Activated CD4-positive, CD25-positive, alpha-beta regulatory T cell (primary cell): ENCODE measurements around the gene PRM1.
"Not testable (repeated sequence)": the region's sequence is repeated elsewhere in the genome, so short reads cannot be mapped to it uniquely, and the experiment has no call there.

ENCODE experiments used
- DNase-seq, 4 experiments: peaks; one replicate each; lab custom pipeline; 2025; lab: John Stamatoyannopoulos, UW

The PRM1 gene

DNA sequence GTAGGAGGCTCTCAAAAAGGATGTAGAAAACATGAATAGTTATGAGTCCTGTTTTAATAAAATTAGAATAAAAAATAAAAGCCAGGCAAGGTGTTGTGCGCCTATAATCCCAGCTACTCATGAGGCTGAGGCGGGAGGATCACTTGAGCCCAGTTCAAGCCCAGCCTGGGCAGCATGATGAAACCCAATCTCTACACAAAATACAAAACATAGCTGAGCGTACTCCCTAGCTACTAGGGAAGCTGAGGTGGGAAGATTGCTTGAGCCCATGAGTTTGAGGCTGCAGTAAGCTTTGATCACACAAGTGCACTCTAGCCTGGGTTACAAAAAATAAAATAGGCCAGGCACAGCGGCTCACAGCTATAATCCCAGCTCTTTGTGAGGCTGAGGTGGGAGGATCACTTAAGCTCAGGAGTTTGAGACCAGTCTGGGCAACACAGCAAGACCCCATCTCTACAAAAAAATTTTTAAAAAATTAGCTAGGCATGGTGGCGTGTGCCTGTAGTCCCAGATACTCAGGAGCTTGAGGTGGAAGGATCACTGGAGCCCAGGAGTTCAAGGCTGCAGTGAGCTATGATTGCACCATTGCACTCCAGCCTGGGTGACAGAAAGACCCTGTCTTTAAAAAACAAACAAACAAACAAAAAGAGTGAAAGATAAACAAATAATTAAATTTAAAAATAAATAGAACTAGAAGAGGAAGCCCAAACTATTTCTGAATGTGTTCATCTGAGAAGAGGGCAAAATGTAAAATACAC, 17.2 kb upstream of the PRM1 start:
- DNase-seq: no peak

DNA sequence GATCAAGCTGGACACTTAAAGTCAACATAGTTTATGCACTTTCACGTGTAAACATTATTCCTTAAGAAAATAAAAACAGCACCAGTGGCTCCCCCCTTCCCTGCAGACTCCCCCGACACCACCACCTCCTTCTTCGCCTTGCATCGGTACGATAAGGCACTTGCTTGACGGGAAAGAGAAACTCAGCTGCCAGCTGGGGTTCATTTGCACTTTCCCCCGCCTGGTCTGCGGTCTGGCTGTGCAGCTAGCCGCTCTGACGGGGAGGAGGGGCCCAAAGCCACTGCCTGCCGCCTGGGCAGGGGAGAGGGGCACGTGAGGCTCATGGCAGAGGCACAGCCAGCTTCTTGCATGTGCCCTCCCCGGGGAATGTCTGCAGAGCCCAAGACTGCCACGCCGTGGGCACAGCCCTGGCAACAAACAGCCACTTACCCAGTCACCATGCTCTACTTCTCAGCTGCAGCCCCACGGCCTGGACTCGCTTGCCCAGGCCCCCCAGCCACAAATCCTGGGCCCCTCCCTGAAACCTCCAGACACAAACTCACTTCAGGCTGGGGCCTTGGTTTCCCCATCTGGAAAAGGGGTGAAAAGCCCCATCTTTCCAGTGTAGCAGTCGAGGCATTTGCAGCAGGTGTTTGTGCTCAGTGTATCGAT, 16.5 kb upstream of the PRM1 start:
- DNase-seq: peak; percentile 25 to 54 (median 36)

DNA sequence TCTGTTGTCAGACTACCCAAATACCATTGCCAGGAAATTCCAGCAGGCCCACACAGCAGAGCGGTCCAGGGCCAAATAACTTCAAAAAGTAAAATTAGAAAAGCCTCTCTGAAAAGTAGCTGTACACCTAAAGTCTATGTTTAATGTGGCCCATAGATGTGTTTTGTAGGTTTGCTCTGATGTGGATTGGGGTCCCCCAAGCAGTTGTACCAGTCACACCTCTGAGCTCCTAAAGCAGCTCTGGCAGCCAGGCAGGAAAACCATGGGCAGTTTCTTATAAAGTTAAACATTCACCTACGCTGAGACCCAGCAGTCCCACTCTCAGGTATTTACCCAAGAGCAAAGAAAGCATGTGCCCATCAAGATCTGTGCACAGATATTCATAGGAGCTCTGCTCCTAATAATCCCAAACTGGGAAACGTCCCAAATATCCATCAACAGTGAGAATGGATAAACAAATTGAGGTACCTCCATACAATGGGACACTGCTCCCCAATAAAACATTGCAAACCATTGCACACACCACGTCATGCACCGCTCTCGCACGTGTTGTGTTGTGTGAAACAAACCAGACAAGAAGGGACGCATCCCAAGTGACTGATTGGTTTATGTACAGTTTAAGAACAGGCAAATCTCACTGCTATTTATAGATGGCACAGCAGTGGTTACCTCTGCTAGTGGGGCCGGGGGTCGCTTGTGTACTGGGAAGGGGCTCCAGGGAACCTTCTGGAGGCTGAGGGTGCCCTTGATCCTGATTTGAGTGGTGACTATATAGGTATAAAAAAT, 15.8 kb upstream of the PRM1 start:
- no peak for DNase-seq

DNA sequence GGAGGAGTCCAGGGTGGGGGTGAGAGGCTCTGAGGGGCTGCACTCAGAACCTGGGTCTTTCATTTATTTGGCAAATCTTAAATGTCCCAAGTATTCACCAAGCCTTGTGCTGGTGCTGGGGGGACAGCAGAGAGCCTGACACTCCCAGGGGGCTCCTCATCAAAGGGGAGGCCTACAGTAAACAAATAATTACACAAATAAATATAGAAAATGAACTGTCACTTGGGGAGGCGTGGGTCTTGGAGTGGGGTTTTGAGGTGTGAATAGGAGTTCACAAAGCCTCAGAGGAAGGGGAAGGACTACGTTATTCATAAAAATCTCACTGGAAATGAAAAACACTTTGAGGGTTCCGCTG, 15.2 kb upstream of the PRM1 start:
- DNase-seq: no peak

DNA sequence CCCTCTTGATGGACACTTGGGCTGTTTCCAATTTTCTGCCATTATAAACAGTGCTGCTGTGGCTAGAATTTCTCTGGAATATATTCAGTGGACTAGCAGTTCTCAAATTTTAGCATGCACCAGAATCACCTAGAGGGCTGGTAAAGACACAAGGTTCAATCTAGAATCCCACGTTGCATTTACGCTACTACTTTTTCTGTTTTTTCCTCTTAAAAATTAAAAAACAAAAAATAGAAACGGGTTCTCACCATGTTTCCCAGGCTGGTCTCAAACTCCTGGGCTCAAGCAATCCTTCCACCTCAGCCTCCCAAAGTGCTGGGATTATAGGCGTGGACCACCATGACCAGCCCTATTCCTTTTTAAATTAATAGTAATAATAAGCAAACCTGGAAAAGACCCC, 14.5 kb upstream of the PRM1 start:
- DNase-seq: no peak

DNA sequence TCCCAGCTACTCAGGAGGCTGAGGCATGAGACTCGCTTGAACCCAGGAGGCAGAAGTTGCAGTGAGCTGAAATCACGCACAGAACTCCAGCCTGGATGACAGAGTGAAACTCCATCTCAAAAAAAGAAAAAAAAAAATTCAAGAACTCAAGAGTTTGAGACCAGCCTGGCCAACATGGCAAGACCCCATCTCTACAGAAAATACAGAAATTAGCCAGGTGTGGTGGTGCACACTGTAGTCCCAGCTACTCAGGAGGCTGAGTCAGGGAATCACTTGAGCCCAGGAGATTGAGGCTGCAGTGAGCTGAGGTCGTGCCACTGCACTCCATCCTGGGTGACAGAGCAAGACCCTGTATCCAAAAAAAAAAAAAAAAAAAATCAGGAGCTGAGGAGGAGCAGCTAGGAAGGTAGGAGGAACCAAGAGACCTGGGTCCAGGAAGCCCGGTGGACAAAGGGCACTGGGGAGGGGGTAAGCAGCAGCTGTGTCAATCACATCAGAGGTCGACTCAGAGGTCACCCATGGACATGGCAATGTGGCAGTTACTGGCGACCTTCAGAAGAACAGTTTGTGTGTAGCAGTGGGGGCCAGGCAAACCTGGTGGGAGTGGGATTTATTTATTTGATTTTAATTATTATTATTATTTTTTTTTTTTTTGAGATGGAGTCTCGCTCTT, 11.1 kb upstream of the PRM1 start:
- DNase-seq: no peak

DNA sequence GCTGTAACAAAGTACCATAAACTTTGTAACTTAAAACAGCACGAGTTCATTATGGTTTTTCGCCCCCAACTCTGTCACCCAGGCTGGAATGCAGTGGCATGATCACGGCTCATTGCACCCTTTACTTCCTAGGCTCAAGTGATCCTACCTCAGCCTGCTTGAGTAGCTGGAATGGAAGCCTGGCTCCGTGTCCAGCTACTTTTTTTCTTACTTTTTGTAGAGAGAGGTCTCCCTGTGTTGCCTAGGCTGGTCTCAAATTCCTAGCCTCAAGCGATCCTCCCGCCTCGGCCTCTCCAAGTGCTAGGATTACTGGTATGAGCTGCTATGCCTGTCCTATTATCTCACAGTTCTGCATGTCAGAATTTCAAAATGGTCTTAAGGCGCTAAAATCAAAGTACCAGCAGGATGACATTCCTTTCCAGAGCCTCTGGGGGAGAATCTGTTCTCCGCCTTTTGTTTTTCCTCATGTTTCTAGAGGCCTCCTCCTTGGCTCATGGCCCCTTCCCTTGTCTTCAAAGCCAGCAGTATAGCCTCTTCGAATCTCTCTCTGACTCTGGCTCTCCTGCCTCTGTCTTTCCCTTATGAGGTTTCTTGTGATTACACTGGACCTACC, 10.1 kb upstream of the PRM1 start:
- DNase-seq: no peak

DNA sequence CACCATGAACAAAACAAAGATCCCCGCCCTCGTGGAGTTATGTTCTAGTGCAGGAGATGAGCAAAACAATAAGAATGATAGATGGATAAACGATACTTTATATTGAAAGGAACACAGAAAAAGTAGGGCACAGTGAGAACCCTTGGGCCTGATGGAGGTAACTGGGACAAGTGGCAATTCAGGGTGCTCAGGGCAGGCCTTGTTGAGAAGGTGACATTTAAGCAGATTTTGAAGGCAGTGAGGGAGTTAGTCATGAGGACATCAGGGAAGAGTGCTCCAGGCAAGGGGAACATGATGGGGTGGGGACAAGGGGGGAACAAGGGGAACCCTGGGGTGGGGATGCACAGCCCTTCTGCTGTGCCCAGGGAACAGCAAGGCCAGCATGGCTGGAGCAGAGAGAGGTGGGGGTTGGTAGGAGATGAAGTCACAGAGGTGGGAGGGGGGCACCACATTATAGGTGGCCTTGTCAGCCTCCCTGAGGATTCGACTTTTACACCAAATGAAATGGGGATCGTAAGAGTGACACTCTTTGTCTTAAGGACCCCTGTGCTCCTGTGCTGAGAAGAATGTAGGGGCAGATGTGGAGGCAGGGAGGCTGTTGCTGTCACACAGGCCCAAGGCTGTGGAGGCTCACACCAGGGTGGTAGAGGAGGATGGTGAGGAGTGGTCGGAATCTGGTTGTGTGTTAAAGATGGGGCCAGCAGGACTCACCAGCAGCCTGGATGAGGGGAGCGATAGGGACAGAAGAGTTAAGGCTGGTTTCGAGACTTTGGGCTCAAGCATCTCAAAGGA, 9.2 kb upstream of the PRM1 start:
- DNase-seq: no peak

DNA sequence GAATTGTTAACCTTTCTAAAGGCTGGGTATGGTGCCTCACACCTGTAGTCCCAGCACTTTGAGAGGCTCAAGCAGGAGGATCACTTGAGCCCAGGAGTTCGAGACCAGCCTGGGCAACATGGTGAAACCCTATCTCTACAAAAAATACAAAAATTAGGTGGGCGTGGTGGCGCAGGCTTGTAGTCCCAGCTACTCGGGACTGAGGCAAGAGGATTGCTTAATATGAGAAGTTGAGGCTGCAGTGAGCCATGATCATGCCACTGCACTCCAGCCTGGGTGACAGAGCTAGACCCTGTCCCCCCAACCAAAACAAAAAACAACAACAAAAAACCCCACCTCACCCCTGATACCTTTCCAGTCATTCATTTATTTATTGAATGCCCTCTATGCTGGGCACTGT, 8.6 kb upstream of the PRM1 start:
- DNase-seq: not testable (repeated sequence)

DNA sequence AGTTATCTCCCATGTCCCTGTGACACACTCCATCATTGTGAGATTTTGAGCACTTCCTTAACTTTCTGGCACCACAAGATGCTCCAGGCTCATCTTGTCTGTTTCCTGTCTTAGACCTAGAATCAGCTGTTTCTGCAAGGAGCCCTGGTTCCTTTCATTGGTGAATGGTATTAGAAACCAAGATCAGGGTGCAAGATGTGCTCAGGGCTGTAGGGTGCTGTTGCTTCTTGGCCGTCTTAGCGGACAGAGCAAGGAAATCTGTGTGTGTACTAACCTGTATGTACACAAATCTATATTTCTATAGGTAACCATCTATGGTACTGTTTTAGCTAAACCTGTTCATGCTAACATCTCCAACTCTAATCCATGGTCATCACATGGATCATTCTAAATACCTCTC, 8.1 kb upstream of the PRM1 start:
- no peak for DNase-seq

DNA sequence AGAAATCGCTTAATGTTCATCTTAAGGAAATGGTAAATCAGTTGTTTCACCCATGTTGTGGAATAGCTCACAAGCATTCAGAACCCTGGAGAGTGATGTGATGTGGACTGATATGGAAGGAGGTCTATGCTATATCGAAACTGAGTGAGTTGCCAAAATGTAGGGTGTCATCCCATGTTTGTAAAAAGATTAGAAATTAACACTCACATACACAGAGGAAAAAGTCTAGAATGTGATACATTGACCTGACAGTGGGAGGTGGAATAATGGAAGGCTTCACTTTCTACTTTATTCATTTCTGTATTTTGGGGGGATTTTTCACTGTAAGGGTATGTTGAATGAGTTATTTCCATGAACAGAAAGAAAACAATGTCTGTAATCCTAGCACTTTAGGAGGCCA, 4.7 kb upstream of the PRM1 start:
- DNase-seq: no peak

DNA sequence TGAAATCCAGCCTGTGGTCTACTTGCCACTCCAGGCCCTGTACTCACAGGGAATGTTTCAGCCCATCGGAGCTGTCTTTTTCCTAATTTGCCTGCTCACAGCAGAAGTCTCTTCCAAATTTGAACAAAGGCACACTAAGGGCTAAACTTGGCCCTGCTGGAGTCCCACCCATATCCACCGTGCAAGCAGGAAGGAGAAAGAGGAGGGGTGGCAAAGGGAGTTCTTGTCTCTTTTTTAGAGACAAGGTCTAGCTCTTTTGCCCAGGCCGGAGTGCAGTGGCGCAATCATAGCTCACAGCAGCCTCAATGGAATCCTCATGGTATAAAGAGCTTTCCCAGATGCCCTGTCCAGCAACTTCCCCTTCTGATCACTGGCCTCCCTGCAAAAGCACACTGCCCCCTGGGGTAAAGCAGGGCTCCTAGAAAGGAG, 2.7 kb upstream of the PRM1 start:
- no peak for DNase-seq

DNA sequence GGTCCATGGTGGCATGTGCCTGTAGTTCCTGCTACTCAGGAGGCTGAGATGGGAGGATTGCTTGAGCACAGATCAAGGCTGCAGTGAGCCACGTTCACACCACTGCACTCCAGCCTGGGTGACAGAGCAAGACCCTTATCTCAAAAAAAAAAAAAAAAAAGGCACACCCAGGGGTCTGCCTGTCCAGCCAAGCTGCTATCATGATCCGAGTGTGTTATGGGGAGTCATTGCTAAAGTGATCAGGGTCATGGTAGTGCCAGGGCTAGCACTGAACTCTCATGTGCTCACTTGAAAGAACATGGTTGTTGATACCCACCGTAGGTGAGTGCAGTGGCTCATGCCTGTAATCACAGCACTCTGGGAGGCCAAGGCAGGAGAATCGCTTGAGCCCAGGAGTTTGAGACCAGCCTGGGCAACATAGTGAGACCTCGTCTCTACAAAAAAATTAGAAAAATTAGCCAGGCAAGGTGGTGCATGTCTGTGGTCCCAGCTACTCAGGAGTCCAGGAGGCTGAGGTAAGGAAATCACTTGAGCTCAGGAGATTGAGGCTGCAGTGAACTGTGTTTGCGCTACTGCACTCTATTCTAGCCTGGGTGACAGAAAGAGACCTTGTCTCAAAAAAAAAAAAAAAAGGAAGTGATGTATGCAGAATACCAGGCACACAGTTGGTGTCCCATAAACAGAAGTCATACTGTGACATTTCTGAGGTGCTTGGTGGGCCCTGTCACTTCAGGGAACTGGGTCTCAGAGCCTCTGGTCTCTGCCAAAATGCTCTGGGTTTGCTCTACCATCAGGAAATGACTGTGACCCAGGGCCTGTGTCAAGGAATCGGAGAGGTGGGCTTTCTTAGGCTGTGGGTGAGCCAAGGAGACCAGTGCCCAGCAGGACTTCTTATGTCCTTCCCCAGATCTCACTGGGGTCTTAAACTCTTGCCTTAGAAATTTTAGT, 2.2 kb downstream of the PRM1 start:
- no peak for DNase-seq

DNA sequence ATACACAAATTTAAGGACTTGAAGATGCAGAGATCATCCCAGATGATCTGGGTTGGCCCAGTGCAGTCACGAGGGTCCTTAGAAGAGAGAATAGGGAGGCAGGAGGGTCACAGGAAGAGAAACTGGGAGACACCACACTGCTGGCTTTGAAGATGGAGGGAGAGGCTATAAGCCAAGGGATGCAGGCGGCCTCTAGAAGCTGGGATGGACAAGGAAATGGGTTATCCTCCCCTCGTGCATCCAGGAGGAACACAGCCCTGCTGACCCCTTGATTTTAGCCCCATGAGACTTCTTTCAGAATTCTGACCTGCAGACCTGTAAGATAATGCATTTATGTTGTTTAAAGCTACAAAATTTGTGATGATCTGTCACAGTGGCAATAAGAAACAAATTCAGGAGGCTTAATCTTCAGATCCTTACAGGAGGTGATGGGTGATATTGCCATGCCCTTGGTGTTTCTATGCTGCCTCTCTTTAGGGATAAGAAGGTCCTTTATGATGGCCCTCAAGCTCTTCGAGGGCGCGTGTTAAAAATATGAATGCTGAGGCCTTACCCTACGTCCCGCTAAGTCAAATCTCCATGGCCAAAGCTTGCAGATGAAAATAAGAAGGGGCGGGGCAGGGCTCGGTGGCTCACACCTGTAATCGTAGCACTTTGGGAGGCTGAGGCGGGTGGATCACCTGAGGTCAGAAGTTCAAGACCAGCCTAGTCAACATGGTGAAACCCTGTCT, 3.4 kb downstream of the PRM1 start:
- no peak for DNase-seq

DNA sequence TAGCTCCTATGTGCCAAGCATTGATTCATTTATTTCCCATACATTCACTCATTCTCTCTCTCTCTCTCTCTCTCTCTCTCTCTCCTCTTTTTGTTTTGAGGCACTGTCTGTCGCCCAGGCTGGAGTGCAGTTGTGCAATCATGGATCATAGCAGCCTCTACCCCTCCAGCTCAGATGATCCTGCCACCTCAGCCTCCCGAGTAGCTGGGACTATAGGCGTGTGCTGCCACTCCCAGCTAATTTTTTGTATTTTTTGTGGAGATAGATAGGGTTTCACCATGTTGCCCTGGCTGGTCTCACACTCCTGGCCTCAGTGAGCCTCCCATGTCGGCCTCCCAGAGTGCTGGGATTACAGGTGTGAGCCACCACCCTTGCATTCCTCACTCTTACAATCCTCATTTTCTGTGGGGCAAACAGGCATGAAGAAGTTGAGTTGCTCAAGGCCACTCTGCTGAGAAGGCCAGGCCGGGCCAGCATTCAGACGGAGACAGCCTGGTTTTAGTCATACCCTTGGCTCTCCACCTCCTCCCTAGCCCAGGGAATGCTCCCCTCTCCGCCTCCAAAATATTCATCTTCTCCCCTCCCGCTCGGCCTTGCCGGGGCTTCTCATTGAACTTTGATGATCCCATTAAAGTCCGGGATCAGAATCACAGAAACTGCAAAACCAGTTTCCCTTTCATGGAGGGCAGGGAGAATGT, 4.1 kb downstream of the PRM1 start:
- no peak for DNase-seq

DNA sequence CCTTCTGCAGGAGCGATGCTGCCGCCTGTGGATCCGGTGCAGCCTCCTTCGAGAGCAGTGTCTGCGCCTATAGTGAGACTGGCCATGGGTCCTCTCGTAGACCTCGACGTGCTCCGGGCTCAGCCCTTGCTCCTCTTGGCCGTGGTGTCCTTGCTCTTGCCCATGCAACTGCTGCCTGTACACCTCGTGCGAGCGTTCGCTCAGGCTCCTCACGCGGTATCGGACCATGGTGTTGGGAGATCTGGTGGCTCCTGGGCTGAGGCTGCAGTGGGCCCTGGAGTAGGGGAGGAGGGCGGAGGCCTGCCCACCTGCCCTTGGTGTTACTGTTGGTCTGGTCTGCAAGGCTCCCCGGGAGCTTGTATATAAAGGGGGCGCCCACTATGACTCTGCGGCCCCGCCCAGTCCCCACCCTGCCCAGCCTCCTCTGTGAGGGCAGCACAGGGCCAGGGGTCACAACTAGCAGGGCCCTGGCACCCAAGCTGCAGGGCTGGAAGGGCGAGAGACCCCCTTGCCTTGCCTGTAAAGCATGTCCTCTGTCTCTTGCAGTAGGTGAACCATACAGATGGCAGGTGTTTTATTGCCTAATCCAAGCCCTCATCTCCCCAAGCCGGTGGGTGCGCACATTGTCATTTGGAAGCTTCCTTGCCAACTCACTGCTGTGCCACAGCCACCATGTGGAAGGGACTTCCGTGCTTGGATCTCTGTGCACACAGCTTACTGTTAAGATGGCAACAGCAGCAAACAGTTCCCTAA, 4.8 kb downstream of the PRM1 start, which contains the start of gene PRM2:
Gene PRM2 (minus strand): TSS at position 338 of the 753 bp plus-strand sequence. CDS start 110 bp downstream, at position 228.
- DNase-seq: no peak

DNA sequence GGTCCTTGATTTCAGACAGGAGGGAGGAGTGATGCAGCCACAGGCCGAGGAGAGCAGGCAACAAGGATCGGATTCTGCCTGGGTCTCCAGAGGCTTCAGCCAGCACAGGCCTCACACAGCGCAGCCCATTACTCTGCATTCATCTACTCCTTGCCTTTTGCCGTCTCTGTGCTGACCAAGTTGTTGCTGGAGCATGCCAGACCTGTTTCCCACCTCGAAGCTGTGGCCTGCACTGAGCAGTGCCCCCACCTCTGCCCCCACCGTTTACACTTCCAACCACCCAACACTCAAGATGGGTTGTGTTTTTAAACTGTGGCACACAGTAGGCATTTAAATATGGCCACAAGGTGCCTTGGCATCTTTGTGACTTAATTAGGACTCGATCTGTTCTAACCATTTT, 6.2 kb downstream of the PRM1 start:
- no peak for DNase-seq
